Activated T-helper 1 cell treated with anti-CD3 and anti-CD28 coated beads, Interleukin-2, amount 50 U/mL, for 16 hours (primary cell): ENCODE measurements around the gene GGA1.
A peak's percentile ranks its signal among the peaks of the same experiment; 100 is the strongest.
"Not testable (repeated sequence)": the region's sequence is repeated elsewhere in the genome, so short reads cannot be mapped to it uniquely, and the experiment has no call there.

Source experiments
- DNase-seq, 2 donors: peaks; one replicate each; pipeline ENCODE4 v3.0.0-alpha.2; 2020; ENCODE audit warnings: low read depth in 1 of 2, low spot score in 1 of 2

The GGA1 gene

GRCh38 chr22:37647928-37648327 is 39.3 kb downstream of the GGA1 start:
- no peak for DNase-seq

GRCh38 chr22:37650463-37651136 is 42.0 kb downstream of the GGA1 start:
- no peak for DNase-seq

GRCh38 chr22:37654563-37655251 is 46.1 kb downstream of the GGA1 start:
- DNase-seq: no peak

DNA sequence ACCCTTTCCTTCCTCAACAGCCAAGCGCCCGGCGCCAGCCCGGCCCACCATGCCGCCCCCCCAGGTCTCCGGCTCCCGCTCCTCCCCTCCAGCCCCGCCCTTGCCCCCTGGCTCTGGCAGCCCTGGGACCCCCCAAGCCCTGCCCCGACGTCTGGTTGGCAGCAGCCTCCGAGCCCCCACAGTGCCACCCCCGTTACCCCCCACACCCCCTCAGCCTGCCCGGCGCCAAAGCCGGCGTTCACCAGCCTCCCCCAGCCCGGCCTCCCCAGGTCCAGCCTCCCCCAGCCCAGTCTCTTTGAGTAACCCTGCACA is 46.6 kb downstream of the GGA1 start:
- DNase-seq: no peak

GRCh38 chr22:37656583-37656982 is 47.9 kb downstream of the GGA1 start:
- DNase-seq: not testable (repeated sequence)

- DNase-seq: no peak
Observed at GRCh38 chr22:37657590-37658132, 49.0 kb downstream of the GGA1 start.

- peak; percentile 97 to 98 for DNase-seq
Observed at GRCh38 chr22:37658133-37659065, 49.8 kb downstream of the GGA1 start, which contains the start of gene PDXP. Gene PDXP (plus strand): TSS chr22:37658723. CDS start chr22:37658783, 60 bp downstream.

GRCh38 chr22:37659066-37659896 is 50.6 kb downstream of the GGA1 start:
- DNase-seq: no peak

GRCh38 chr22:37659897-37660708 is 51.5 kb downstream of the GGA1 start:
- DNase-seq: no peak

GRCh38 chr22:37660709-37661045 is 52.0 kb downstream of the GGA1 start:
- no peak for DNase-seq

GRCh38 chr22:37661160-37661924 is 52.7 kb downstream of the GGA1 start:
- DNase-seq: no peak

DNA sequence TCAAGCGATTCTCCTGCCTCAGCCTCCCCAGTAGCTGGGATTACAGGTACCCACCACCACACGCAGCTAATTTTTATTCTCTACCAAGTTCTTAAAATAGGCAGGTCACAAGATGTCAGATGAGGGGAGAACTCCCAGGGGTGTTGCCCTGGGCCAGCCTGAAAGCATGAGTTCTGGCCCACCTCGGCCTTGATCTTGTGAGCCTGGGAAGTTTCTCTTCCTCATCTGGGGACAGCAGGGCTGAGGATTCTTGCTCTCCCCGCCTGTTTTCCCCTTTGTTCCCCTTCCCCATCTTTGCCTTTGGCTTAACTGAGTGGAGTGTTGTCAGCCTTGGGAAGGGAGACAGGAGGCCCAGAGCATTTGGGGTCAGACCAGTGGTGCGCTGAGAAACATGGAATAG is 53.4 kb downstream of the GGA1 start:
- DNase-seq: no peak

GRCh38 chr22:37663521-37664140 is 55.0 kb downstream of the GGA1 start:
- no peak for DNase-seq

DNA sequence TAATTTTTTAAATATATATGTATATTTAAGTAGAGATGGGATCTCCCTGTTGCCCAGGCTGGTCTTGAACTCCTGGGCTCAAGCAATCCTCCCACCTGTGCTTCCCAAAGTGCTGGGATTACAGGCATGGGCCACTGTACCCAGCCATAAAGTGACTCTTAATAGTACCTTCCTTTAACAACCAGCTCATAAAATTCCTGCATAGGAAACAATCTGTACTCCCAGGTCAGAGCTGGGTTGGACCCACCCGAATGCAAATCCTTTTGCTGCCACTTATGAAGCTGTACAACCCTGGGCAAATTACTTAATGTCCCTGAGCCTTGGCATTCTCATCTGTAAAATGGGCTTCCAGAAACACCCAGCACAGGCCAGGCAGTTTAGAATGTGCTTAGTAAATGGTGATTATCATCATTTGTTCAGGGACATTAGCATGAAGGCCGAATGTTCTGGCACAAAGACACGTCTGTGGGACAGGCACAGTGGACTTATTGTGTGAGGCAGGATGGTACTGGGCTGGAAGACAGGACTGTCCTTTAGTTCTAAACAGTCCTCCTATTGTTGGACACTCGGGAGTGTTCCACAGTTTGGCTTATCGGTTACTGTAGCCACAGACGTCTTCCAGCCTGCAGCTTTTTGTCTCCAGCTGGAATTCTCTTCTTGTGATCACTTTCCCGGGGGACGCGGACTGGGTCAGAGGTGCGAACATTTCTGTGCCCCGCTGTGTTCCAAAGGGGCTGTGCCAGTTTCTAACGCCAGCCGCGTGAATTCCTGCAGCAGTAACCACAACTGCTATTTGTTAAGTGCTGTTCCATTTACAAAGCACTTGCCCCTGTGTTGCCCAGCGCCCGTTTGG is 55.8 kb downstream of the GGA1 start:
- DNase-seq: no peak

GRCh38 chr22:37665487-37665886 is 56.9 kb downstream of the GGA1 start:
- no peak for DNase-seq

DNA sequence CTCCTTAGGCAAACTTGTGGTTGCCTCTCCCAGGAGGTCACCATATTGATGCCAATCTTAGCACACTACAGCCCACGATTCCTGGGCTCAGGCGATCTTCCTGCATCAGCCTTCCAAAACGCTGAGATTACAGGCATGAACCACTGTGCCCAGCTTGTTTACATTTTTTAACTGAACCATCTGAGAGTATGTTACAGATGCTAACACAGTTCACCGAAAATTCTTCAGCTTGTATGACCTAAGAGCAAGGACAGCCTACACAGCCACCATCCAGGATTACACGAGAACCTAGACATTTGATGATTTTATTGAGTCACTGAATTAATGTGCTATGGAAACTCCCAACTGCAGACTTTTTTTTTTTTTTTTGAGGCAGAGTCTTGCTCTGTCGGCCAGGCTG is 61.0 kb downstream of the GGA1 start:
- no peak for DNase-seq

GRCh38 chr22:37672206-37672919 is 63.7 kb downstream of the GGA1 start:
- DNase-seq: no peak
